Adipocyte (in vitro differentiated cells): Measurements from ENCODE around the gene SAMD4B.

ENCODE experiments used
- DNase-seq: peaks from one replicate; pipeline ENCODE4 v3.0.0-alpha.2; 2015; ENCODE audit warnings: low read depth
- H3K27me3 ChIP-seq: replicated peaks from 2 replicates; pipeline ENCODE4 v1.7.0; 2013; ENCODE audit warnings: mild to moderate bottlenecking, low read length, moderate library complexity; ENCODE audit not compliant: control insufficient read depth, insufficient read depth
- H3K36me3 ChIP-seq: 2 replicates; pipeline ENCODE4 v1.7.0; 2013; ENCODE audit warnings: low read length, mild to moderate bottlenecking, moderate library complexity; ENCODE audit not compliant: control insufficient read depth, insufficient read depth, severe bottlenecking
- H3K4me1 ChIP-seq: 2 replicates; pipeline ENCODE4 v1.7.0; 2013; ENCODE audit warnings: mild to moderate bottlenecking, low read length, moderate library complexity; ENCODE audit not compliant: control insufficient read depth, insufficient read depth
- H3K4me3 ChIP-seq: 2 replicates; pipeline ENCODE4 v1.7.0; 2013; ENCODE audit warnings: mild to moderate bottlenecking, low read length, moderate library complexity
- H3K9ac ChIP-seq: 2 replicates; pipeline ENCODE4 v1.7.0; 2013; ENCODE audit warnings: mild to moderate bottlenecking, low read length, moderate library complexity
- H3K9me3 ChIP-seq: 2 replicates; pipeline ENCODE4 v1.7.0; 2013; ENCODE audit warnings: mild to moderate bottlenecking, low read length, moderate library complexity; ENCODE audit not compliant: control insufficient read depth

SAMD4B gene

GRCh38 chr19:39341719-39342604 is at the start of gene SAMD4B:
TSS of gene SAMD4B (plus strand) at chr19:39342421. CDS start at chr19:39356894, 14,473 bp downstream.
- Histone ChIP-seq H3K9me3 (no peaks in the 10 kb centered on the region), H3K4me3 (peak within 1 kb of the TSS; percentile 96)

GRCh38 chr19:39293394-39293793 is 48.8 kb upstream of the SAMD4B start:
- H3K27me3 ChIP-seq: peaks cover 54% of the 10 kb centered on the region
- no peaks in the 10 kb centered on the region for H3K36me3 ChIP-seq
- H3K9me3 ChIP-seq: no peaks in the 10 kb centered on the region
- no peaks in the 10 kb centered on the region for H3K4me1 ChIP-seq
- H3K4me3 ChIP-seq: no peak overlapping the region
- H3K9ac ChIP-seq: no peak overlapping the region
- DNase-seq: no peak

More at GRCh38 chr19:39341719-39342604, at the start of gene SAMD4B:
- Histone ChIP-seq H3K36me3 (peaks cover 3% of the 10 kb centered on the region), H3K27me3 (no peaks in the 10 kb centered on the region), H3K4me1 (peaks cover 31% of the 10 kb centered on the region), H3K9ac (peak within 1 kb of the TSS; percentile 94)
- DNase-seq: peak; percentile 99

GRCh38 chr19:39296055-39296645 is 46.1 kb upstream of the SAMD4B start, which contains the start of gene IFNL1:
TSS of gene IFNL1 (plus strand) at chr19:39296407. CDS start at chr19:39296422, 15 bp downstream.
- Histone ChIP-seq H3K36me3 (no peaks in the 10 kb centered on the region), H3K4me3 (no peak within 1 kb of the TSS), H3K9me3 (no peaks in the 10 kb centered on the region), H3K27me3 (peaks cover 56% of the 10 kb centered on the region), H3K4me1 (no peaks in the 10 kb centered on the region), H3K9ac (no peak within 1 kb of the TSS)
- no peak for DNase-seq

GRCh38 chr19:39296906-39297305 is 45.3 kb upstream of the SAMD4B start:
- H3K4me1 ChIP-seq: no peaks in the 10 kb centered on the region
- H3K9ac ChIP-seq: no peak overlapping the region
- peaks cover 4% of the 10 kb centered on the region for H3K9me3 ChIP-seq
- no peak for DNase-seq
- no peaks in the 10 kb centered on the region for H3K36me3 ChIP-seq
- no peak overlapping the region for H3K4me3 ChIP-seq
- peaks cover 57% of the 10 kb centered on the region for H3K27me3 ChIP-seq

- no peaks in the 10 kb centered on the region for H3K36me3 ChIP-seq
- H3K9me3 ChIP-seq: peaks cover 5% of the 10 kb centered on the region
- H3K27me3 ChIP-seq: peaks cover 52% of the 10 kb centered on the region
- no peak overlapping the region for H3K4me3 ChIP-seq
- H3K9ac ChIP-seq: no peak overlapping the region
- no peak for DNase-seq
- no peaks in the 10 kb centered on the region for H3K4me1 ChIP-seq
Observed at GRCh38 chr19:39297931-39298634, 44.1 kb upstream of the SAMD4B start.

GRCh38 chr19:39299404-39299803 is 42.8 kb upstream of the SAMD4B start:
- DNase-seq: no peak
- Histone ChIP-seq H3K9me3 (peaks cover 5% of the 10 kb centered on the region), H3K4me3 (no peak overlapping the region), H3K4me1 (peaks cover 4% of the 10 kb centered on the region), H3K9ac (no peak overlapping the region), H3K36me3 (no peaks in the 10 kb centered on the region), H3K27me3 (peaks cover 51% of the 10 kb centered on the region)

- no peak overlapping the region for H3K9ac ChIP-seq
- no peaks in the 10 kb centered on the region for H3K36me3 ChIP-seq
- no peak for DNase-seq
- H3K27me3 ChIP-seq: peaks cover 53% of the 10 kb centered on the region
- no peak overlapping the region for H3K4me3 ChIP-seq
- peaks cover 4% of the 10 kb centered on the region for H3K4me1 ChIP-seq
- H3K9me3 ChIP-seq: peaks cover 5% of the 10 kb centered on the region
Observed at GRCh38 chr19:39299832-39300231, 42.4 kb upstream of the SAMD4B start.

GRCh38 chr19:39301021-39301420 is 41.2 kb upstream of the SAMD4B start:
- no peak for DNase-seq
- no peak overlapping the region for H3K9ac ChIP-seq
- peaks cover 4% of the 10 kb centered on the region for H3K4me1 ChIP-seq
- peaks cover 63% of the 10 kb centered on the region for H3K27me3 ChIP-seq
- H3K9me3 ChIP-seq: peaks cover 5% of the 10 kb centered on the region
- no peak overlapping the region for H3K4me3 ChIP-seq
- H3K36me3 ChIP-seq: no peaks in the 10 kb centered on the region

GRCh38 chr19:39301562-39301961 is 40.7 kb upstream of the SAMD4B start:
- Histone ChIP-seq H3K4me3 (no peak overlapping the region), H3K9ac (no peak overlapping the region), H3K9me3 (peaks cover 5% of the 10 kb centered on the region), H3K27me3 (peaks cover 62% of the 10 kb centered on the region), H3K4me1 (peaks cover 4% of the 10 kb centered on the region), H3K36me3 (no peaks in the 10 kb centered on the region)
- DNase-seq: no peak

- H3K27me3 ChIP-seq: peaks cover 58% of the 10 kb centered on the region
- no peak for DNase-seq
- H3K4me3 ChIP-seq: no peak overlapping the region
- H3K4me1 ChIP-seq: peaks cover 4% of the 10 kb centered on the region
- H3K9ac ChIP-seq: no peak overlapping the region
- peaks cover 5% of the 10 kb centered on the region for H3K9me3 ChIP-seq
- H3K36me3 ChIP-seq: no peaks in the 10 kb centered on the region
Observed at GRCh38 chr19:39303373-39304184, 38.6 kb upstream of the SAMD4B start.
